GM12864 (cell line): ENCODE measurements around the gene ALG12.

Experiments
- DNase-seq: peaks from one replicate; pipeline ENCODE4 v3.0.0-alpha.2; 2011; ENCODE audit warnings: low read depth
- H3K4me3 ChIP-seq: 2 replicates; pipeline ENCODE4 v1.5.1; 2011; ENCODE audit warnings: mild to moderate bottlenecking, low read depth, low read length, control low read depth
- TF ChIP-seq, protein P1 (sequence below): IDR thresholded peaks from 2 replicates; pipeline ENCODE4 v1.5.1; 2011; ENCODE audit warnings: low read depth, mild to moderate bottlenecking, moderate library complexity, low read length, control low read depth, inconsistent platforms; ENCODE audit errors: missing control alignments

ALG12 gene

DNA sequence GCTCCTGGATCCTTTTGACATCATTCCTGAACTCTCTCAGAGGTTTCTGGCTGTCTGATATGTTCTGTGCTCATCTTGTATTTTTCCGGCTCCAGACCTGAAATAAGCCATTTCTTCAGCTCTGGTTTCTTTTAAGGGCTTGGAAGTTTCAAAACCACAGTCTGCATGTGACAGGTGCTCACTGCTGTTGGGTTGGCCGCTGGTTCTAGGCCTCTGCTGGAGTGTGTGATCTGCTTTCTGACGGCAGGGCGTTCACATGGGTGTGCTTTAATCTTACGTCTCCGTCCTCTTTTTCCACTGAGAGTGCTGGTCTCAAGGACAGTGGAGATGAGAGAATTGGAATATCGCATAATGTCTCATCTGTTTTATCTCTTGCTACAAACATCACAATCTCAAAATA lies 54.3 kb downstream of the ALG12 start:
- DNase-seq = no peak
- H3K4me3 ChIP-seq = no peak overlapping the region
- TF ChIP-seq, protein P1, sequence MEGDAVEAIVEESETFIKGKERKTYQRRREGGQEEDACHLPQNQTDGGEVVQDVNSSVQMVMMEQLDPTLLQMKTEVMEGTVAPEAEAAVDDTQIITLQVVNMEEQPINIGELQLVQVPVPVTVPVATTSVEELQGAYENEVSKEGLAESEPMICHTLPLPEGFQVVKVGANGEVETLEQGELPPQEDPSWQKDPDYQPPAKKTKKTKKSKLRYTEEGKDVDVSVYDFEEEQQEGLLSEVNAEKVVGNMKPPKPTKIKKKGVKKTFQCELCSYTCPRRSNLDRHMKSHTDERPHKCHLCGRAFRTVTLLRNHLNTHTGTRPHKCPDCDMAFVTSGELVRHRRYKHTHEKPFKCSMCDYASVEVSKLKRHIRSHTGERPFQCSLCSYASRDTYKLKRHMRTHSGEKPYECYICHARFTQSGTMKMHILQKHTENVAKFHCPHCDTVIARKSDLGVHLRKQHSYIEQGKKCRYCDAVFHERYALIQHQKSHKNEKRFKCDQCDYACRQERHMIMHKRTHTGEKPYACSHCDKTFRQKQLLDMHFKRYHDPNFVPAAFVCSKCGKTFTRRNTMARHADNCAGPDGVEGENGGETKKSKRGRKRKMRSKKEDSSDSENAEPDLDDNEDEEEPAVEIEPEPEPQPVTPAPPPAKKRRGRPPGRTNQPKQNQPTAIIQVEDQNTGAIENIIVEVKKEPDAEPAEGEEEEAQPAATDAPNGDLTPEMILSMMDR = no peak

DNA sequence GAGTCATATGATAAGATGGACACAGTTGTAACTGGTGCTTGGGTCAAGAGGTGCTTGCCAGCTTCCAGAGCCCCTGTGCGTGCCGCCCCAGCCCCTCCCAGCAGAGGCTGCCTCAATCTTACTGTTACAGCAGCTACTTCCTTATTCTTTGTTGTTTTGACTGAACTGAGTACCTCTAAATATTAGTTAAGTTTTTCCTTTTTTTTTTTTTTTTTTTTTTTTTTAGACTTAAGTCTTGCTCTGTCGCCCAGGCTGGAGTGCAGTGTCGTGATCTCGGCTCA lies 55.8 kb downstream of the ALG12 start:
- no peak overlapping the region for H3K4me3 ChIP-seq
- no peak for DNase-seq
- TF ChIP-seq, protein P1 = no peak

DNA sequence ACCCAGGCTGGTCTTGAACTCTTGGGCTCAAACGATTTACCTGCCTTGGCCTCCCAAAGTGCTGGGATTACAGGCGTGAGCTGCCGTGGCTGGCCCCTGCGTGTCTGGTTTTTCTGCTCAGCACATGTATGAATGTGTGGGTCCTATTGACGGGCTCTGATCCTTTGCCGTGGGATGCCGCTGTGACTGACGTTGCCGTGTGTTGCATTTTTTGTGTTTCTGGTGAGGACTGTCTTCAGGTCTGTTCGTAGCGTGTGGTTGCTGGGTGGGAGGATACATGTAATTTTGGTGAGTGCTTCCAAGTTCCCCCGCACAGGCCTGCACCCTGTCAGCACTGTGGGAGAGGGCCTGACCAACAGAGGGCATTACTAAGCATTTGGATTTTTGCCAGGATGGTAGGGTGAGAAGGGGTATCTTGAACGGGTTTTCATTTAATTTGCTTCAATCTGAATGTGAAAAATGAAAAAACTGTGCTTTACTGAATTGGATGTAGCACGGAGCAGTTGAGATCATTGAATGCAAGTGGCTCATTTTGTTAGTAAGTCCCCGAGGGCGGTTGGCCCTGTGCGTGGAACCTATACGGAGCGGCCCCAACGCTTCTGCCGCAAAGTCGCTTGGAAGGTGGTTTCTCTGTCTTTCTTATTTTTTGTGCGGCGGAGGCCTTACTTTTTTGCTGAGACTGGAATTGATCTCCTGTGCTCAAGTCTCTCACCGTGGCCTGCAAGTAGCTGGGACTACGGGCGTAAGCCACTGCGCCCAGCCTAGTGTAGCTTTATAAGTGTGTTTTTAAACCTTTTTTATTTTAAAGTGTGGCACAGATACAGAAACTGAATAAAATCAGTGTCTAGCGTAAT lies 56.4 kb downstream of the ALG12 start:
- H3K4me3 ChIP-seq = no peak overlapping the region
- DNase-seq = no peak
- TF ChIP-seq, protein P1 = no peak

DNA sequence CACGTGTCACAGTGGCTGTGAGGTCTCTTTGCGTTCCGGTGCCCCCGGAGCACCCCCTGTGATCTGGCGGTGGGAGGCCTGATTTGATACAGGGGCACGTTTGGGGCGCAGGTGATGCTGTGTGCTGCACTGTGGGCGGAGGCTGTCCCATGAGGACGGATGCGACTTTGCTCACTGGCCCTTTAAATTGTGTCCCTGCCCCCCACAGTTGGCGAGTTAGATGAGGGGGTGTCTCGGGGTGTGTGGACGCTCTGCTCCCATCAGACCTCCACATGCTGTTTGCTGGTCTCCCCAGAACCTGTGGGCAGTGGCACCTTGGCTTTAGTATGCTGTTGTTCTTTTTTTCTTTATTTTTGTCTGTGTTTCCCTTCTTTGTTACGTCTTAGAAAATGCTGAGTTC lies 59.4 kb downstream of the ALG12 start:
- DNase-seq = no peak
- TF ChIP-seq, protein P1 = no peak

DNA sequence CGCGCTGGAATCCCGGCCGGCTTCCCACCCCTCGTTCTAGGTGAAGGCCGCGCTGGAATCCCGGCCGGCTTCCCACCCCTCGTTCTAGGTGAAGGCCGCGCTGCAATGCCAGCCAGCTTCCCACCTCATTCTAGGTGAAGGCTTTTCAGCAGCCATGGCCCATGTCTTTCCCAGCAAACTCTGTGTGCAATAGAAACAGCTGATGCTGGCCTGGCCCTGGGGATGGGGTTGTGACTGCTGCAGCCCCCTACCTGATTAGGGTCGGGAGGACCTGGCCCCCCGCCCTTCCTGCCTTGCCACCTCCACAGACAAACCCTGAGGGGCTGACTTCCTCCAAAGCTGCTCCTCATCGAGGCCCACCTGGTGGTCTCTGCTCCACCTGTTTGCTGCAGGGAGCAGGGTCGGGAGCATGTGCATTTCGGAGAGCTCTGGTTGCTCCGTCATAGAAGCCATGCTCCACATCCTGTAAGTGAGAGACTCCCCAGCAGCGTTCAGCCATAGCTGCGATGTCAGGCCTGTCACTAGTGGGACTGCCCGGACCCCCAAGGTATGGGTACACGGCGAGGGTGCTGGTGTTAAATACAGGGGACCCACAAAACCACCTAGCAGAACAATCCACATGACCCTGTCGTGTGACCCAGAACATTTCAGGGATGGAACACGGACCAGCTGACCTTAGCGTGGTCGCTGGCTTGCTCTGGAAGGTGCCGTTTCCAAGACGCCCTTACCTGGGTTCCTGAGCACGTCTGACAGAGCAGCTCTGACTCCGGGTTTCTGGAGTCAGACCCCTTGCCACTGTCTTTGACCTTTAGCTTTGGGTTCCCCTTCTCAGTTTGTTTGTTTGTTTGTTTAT lies 61.2 kb downstream of the ALG12 start:
- TF ChIP-seq, protein P1 = no peak
- no peak for DNase-seq

More for the DNA sequence above, 59.4 kb downstream of the ALG12 start:
- H3K4me3 ChIP-seq = no peak overlapping the region

DNA sequence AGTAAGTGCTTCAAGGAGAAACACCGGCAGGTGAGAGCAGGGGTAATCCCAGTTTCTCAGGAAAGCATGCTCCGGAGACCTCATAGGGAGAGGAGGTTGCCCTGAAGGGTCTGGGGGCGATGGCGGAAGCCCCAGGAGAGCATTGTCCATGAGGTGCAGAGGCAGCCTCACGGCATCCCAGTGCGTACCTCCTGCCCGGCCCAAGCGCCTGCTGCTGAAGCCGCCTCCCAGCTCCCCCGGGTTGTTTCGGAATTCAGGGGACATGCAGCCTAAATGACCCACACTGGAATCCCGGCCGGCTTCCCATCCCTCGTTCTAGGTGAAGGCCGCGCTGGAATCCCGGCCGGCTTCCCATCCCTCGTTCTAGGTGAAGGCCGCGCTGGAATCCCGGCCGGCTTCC lies 61.9 kb downstream of the ALG12 start:
- TF ChIP-seq, protein P1 = no peak
- H3K4me3 ChIP-seq = no peak overlapping the region
- DNase-seq = no peak

More for the DNA sequence above, 61.2 kb downstream of the ALG12 start:
- H3K4me3 ChIP-seq = no peak overlapping the region
